ENCODE results near the gene ESPL1. TPM values are rescaled to one million over a fixed set of nuclear protein-coding genes. Genes with fewer than 3 reads are reported as not detected.

The ESPL1 gene
- total and polyA plus RNA-seq, 2 of the 13 experiments (the other 11 are each of a cell fraction or from before 2014, with no cell fraction given): 5.8 to 11.5 TPM

- 0 out of 2 replicates have a peak, but pooled peaks have one; percentile 22 for TF ChIP-seq STAT5B (CRISPR knock-in tag; IDR thresholded peaks at IDR 0.05)
- TF ChIP-seq HDAC1 (CRISPR knock-in tag; IDR thresholded peaks at IDR 0.05): peak; percentile 91
- TF ChIP-seq ZNF788 (CRISPR knock-in tag; IDR thresholded peaks at IDR 0.05; ENCODE audit: borderline replicate concordance): peak; percentile 46; the same call in 1 of the 2 replicates
- TF ChIP-seq ZNF749 (CRISPR knock-in tag; IDR thresholded peaks at IDR 0.05; ENCODE audit: borderline replicate concordance): peak; percentile 51; the same call in 1 of the 2 replicates
- peak; percentile 63; the same call in 1 of the 2 replicates for TF ChIP-seq ZFP82 (CRISPR knock-in tag; IDR thresholded peaks at IDR 0.05; ENCODE audit: borderline replicate concordance)
- TF ChIP-seq SETDB1 (CRISPR knock-in tag; IDR thresholded peaks at IDR 0.05; ENCODE audit: borderline replicate concordance): no peak
- peak; percentile 79; the same call in 1 of the 2 replicates for TF ChIP-seq POGK (CRISPR knock-in tag; conservative IDR thresholded peaks at IDR 0.05)
- TF ChIP-seq HOXA3 (CRISPR knock-in tag; IDR thresholded peaks at IDR 0.05): peak; percentile 88
- 0 out of 2 replicates have a peak, but pooled peaks have one; percentile 48 for TF ChIP-seq ZNF800 (CRISPR knock-in tag; IDR thresholded peaks at IDR 0.05)
- peak; percentile 28; the same call in 1 of the 2 replicates for TF ChIP-seq FOXC1 (CRISPR knock-in tag; IDR thresholded peaks at IDR 0.05; ENCODE audit: borderline replicate concordance)
- TF ChIP-seq ZGPAT (CRISPR knock-in tag; IDR thresholded peaks at IDR 0.05): peak; percentile 85
- TF ChIP-seq MATR3 (CRISPR knock-in tag; IDR thresholded peaks at IDR 0.05): no peak
- TF ChIP-seq FOXP1 (IDR thresholded peaks at IDR 0.05): no peak
- peak; percentile 16; the same call in 1 of the 2 replicates for TF ChIP-seq FOXP1 (CRISPR knock-in tag; IDR thresholded peaks at IDR 0.05)
- TF ChIP-seq CREM (IDR thresholded peaks at IDR 0.05): peak; percentile 78
- no peak for TF ChIP-seq CREM (CRISPR knock-in tag; IDR thresholded peaks at IDR 0.05)
- TF ChIP-seq NFIB (CRISPR knock-in tag; IDR thresholded peaks at IDR 0.05; ENCODE audit: borderline replicate concordance): no peak
- TF ChIP-seq CCDC6 (CRISPR knock-in tag; IDR thresholded peaks at IDR 0.05): peak; percentile 66; the same call in 1 of the 2 replicates
- 0 out of 2 replicates have a peak, but pooled peaks have one; percentile 82 for TF ChIP-seq U2AF2 (IDR thresholded peaks at IDR 0.05; ENCODE audit: low read depth, low read length)
- peak; percentile 98 for TF ChIP-seq SAP130 (CRISPR knock-in tag; IDR thresholded peaks at IDR 0.05; ENCODE audit: low read depth)
- TF ChIP-seq KLF6 (CRISPR knock-in tag; IDR thresholded peaks at IDR 0.05): peak; percentile 91
- TF ChIP-seq MNT (IDR thresholded peaks at IDR 0.05): peak; percentile 69
- peak; percentile 63; the same call in 1 of the 2 replicates for TF ChIP-seq BRD4 (CRISPR knock-in tag; IDR thresholded peaks at IDR 0.05)
These were observed 27.2 kb downstream of the ESPL1 start, which contains the start of gene PFDN5 (continued) for GRCh38 chr12:53295070-53295890.

Measured in HepG2 (cell line).